Measurements from ENCODE around the gene KLK8.

- TF ChIP-seq CTCF (IDR thresholded peaks at IDR 0.05 in 8 of 11, conservative IDR thresholded peaks at IDR 0.05 in 3 of 11) (no peak), POLR2A (IDR thresholded peaks at IDR 0.05) (no peak), POLR2AphosphoS5 (IDR thresholded peaks at IDR 0.05) (no peak)
Observed at GRCh38 chr19:51024924-51025323, 23.5 kb upstream of the KLK8 start.

Measured in spleen (tissue), 7 donors.